GM21367 (cell line): ENCODE data around the gene SLC28A2.
"Not testable (repeated sequence)": the region's sequence is repeated elsewhere in the genome, so short reads cannot be mapped to it uniquely, and the experiment has no call there.

Source experiments
- ATAC-seq: cut with Tn5 transposase; IDR thresholded peaks from one replicate; pipeline ENCODE4 v1.9.1; 2021; ENCODE audit not compliant: unreplicated experiment

The SLC28A2 gene

DNA sequence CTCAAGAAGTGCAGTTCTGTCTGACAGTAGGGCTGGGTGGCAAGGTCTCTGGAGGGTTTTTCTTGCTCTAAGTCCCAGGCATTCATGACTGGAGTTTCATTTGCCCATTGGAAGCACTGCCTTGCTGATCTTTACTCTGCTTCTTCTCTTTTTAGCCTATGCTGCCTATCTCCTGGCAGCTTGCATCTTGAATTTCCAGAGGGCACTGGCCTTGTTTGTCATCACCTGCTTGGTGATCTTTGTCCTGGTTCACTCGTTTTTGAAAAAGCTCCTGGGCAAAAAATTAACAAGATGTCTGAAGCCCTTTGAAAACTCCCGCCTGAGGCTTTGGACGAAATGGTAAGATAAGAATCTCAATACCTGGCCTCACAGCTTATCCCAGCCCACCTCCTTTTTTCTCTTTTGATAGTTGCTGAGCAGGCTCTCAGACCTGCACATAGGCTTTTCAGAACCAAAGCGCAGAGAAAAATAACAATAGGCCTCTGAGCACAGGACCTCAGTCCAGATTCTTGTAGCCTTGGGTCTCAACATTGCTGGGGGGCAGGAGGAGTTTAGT, 10.9 kb downstream of the SLC28A2 start:
- no peak for ATAC-seq

DNA sequence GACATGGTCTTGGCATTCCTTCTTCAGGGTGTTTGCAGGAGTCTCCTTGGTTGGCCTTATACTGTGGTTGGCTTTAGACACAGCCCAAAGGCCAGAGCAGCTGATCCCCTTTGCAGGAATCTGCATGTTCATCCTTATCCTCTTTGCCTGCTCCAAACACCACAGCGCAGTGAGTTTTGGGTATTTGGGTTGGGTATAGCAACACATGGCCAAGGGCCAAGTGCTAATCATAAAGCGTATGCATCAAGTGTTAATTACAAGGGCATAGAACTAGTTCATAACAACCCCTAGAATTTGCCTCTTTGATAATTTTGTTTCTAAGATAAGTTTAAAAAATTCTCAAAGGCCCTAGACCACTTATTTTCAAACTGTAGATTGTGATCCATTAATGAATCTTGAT, 11.8 kb downstream of the SLC28A2 start:
- ATAC-seq = no peak

DNA sequence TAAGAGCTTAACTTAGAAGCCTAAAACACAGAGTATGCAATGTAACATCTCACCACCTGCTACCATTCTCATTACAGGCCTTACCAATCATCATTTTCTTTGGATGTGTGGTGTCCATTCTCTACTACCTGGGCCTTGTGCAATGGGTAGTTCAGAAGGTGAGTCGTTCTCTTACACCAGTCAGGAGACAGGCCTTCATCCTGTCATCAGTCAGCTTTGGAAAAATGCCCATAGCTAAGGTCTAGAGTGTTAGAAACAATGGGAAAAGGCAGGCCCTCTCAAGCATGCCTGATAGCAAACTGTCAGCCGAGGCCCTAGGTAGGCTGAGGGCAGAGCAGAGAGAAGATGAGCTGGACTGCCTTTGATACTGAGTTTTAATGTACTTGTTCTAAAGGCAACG, 13.5 kb downstream of the SLC28A2 start:
- no peak for ATAC-seq

DNA sequence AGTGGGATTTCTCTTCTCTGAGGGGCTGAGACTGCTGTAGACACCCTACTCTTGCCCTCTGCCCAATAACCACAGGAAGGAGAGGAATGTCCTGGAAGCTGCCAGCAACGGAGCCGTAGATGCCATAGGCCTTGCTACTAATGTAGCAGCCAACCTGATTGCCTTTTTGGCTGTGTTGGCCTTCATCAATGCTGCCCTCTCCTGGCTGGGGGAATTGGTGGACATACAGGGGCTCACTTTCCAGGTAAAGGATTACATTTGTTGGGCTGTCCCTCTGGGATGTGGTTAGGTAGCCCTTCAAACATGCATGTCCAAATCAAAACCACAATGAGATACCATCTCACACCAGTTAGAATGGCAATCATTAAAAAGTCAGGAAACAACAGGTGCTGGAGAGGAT, 16.1 kb downstream of the SLC28A2 start:
- no peak for ATAC-seq

DNA sequence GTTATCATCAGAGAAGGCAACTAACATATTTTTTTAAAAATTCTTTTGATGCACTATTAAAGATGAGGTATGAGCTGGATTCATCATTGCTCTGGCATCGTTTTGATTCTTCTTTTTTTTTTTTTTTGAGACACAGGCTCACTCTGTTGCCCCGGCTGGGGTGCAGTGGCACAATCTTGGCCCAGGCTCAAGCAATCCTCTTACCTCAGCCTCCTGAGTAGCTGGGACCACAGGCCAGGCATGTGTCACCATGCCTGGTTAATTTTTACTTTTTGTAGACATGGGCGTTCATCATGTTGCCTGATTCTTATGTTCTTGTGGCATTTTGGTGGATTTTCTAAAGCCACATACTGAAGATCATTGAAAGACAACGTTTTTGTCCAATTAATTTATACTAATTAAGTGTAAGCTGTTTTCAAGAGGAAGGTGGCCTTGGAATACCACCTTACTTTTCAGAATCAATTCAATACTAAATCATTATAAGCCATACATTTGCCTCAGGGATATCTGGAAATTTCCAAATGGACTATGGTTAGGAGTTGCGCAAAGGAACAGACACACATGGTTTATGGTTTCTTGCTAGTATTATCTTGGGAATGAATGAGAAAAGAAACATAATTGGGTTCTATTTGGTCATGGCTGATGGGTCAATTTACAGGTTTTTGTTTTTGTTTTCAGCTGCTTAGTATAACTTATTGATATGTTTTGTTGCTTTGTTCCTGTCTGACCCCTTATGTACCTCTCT, 22.8 kb downstream of the SLC28A2 start:
- no peak for ATAC-seq

DNA sequence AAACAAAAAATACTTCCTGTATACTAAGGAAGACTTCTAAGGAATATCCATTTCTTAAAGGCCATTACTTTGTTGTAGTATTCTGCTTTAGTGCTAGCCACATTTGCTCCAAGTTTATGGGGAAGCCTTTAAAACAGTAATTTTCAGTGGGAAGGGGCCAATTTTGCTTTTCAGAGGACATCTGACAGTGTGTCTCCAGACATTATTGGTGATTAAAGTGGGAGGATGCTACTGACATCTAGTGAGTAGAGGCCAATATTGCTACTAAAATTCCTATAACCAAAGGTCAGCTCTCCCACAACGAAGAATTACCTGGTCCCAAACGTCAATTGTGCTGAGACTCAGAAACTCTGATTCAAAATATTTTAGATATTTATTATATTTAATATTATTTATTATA, 24.8 kb downstream of the SLC28A2 start:
- ATAC-seq = no peak

DNA sequence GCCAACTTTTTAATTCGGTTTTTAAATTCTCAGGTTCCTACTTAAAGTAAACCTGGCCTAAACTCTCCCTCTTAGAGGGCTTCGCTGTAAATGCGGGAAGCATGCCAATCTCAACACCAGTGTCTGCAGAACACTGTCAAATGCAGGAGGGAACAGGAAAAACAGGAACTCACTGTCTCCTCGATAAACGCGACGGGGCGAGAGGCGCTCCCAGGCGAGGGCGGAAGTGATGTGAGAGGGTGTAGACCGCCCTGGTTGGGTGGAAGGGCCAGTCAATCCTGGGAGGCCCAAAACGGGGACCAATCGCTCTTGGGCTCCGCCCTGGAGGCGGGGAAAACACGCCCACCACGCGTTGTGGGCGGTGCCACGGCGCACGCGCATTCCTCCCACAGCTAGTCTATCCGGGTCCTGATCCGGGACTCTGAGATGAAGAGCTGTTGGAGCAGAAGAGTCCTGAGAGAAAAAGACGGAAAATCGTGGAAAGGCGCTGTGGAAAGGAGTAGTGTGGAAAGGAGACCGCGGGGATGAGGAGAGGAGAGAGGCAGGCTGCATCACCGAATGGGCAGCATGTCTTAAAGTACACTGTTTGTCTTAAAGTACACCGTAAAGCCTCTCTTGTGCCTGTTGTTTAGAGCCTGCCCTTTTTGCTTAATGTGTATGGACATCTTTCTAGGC, 27.1 kb downstream of the SLC28A2 start:
- peak; percentile 97 for ATAC-seq

DNA sequence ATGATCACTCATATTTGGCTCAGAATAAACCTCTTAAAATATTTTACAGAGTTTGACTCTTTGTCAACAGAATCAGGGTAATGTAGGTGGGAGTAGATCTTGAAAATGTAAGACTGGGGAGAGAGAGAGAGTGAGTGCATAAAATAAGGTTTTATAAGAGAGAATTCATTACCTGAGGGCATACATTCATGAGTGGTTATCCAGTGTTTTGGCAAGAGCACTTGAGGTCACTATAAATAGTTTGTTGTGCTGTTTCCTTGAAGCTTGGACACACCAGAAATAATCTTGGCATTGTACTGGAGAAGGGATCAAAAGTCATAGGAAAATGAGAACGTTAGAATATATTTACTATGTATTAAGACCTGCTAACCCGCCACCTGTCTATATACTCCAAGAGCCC, 33.4 kb downstream of the SLC28A2 start:
- ATAC-seq = no peak

DNA sequence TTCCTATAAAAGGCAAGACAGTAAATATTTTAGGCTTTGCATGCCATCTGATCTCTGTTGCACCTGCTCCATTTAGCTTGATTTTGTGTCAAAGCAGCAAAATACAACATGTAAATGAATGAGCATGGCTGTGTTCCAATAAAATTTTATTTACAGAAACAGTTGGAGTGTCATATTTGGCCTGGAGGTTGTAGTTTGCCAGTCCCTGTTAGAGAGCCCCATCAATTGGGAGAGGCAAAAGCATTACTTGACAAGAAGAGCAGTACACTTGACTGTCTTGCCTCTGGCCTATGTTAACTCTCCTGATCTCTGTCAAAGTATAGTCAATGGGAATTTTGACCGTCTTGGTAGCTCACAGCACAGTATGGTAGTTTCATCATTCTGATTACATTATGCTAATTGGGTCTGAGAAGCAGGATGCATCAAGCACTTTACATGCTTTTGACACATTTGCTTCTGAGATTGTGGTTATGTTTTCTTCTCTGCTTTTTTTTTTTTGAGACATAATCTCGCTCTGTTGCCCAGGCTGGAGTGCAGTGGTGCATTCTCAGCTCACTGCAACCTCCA, 35.4 kb downstream of the SLC28A2 start:
- no peak for ATAC-seq

DNA sequence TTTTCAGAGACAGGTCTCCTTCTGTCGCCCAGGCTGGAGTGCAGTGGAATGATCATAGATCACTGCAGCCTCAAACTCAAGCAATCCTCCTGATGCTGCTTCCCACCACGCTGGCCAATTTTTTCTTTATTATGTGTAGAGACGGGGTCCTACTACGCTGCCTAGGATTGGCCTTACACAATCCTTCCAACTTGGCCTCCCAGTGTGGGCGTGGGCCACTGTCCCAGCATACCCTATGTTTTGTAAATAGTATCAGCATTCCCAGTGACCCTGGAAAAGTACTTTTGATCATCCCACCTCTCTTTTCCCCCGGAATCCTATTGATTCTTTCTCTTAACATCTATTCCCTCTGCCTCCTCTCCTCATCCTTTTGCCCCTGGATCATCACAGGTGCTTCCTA, 36.9 kb downstream of the SLC28A2 start:
- ATAC-seq = no peak

DNA sequence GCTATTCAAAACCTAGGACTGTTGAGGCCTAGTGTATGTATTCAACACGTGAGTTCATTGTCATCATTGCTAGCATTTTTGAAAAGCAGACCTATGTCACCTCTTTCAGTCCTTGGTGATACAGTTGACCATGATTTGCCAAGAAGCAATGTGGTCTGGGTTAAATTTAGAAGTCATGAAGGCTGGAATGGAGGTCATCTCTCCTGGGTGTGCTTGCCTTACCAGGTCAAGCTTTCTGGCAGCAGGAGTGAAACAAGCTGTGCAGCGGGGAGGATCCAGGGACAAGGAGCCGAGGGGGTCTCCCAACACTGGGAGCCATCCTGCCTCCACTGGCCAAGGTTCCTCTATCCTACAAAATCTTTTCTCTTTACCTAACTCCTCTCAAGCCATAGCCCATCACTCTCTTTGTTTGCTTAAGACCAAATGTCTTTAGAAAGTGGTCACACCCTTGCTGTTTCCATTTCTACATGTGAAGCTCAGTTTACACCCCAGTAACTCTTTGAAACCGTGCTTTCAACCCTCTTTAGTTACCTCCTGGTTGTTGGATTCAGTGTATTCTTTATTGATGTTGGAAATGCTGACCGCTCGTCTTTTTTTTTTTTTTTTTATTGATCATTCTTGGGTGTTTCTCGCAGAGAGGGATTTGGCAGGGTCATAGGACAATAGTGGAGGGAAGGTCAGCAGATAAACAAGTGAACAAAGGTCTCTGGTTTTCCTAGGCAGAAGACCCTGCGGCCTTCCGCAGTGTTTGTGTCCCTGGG, 40.0 kb downstream of the SLC28A2 start:
- ATAC-seq = no peak

DNA sequence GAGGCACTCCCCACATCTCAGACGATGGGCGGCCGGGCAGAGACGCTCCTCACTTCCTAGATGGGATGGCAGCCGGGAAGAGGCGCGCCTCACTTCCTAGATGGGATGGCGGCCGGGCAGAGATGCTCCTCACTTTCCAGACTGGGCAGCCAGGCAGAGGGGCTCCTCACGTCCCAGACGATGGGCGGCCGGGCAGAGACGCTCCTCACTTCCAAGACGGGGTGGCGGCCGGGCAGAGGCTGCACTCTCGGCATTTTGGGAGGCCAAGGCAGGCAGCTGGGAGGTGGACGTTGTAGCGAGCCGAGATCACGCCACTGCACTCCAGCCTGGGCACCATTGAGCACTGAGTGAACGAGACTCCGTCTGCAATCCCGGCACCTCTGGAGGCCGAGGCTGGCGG, 41.3 kb downstream of the SLC28A2 start:
- not testable (repeated sequence) for ATAC-seq

DNA sequence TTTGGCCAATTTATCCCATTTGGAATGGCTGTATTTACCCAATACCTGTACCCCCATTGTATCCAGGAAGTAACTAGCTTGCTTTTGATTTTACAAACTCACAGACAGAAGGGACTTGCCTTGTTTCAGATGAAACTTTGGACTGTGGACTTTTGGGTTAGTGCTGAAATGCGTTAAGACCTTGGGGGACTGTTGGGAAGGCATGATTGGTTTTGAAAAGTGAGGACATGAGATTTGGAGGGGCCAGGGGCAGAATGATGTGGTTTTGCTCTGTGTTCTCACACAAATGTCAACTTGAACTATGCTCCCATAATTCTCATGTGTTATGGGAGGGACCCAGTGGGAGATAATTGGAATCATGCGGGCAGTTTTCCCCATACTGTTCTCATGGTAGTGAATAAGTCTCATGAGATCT, 46.9 kb downstream of the SLC28A2 start:
- ATAC-seq = not testable (repeated sequence)

DNA sequence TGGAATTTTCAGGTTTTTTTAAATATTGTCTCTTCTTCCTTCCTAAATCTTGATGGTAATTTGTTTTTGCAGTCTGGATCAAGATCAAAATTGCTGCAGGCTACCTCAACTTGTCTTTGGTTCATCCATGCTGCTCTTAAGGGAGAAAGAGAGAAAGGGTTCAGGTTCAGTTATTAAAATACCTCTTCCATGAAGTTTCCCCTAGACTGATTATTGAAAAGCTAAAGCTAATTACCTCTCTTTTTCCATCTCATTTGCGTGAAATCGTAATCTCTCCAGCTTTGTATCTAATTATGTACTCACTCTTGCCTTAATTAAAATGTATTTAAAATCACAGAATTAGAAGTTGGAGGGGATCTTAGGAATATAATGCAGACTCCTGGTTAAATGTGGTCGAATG, 52.7 kb downstream of the SLC28A2 start:
- no peak for ATAC-seq

DNA sequence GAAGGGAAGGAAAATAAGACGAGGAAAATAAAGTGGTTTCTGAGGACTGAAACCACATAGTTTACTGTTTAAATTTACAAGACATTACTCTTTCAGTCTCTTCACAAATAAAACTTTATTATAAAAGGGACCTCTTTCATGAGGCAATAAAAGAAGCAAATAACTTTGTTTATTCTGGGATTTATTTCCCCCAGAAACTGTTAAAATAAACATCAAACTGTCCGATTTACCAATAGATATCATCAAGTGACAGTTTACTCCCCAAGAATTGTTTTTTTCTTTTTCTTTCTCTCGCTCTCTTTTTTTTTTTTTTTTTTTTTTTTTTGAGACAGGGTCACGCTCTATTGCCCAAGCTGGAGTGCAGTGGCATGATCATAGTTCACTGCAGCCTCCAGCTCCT, 54.1 kb downstream of the SLC28A2 start:
- no peak for ATAC-seq

DNA sequence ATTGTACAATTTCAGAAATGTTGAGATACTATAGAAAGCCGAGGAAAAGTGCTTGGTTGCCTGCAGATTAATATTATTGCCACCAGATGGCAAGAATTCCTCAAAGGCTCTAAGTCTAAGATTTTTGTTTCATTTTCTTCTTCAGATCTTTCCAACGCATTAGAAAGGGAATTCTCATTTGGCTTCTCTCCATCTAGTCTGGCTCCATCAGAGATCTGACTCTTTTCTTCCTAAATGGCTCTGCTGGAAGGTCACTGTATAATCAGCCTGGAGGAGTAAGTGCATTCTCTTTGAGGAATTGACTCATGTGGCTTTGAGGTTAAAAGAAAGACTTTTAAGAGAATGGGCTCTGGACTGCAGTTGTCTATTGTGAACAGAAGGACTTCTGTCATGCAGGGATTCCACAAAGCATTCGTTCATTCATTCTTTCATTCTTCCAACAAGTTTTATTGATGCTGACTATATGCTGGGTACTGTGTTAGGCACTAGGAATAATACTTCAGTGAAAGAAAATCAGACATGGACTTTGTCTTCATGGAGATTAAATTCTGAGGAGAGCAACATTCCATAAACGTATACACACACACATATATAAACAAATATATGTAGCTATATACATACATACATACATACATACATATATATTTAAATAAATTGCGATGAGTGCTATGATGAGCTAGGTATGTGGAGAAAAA, 55.3 kb downstream of the SLC28A2 start:
- no peak for ATAC-seq

DNA sequence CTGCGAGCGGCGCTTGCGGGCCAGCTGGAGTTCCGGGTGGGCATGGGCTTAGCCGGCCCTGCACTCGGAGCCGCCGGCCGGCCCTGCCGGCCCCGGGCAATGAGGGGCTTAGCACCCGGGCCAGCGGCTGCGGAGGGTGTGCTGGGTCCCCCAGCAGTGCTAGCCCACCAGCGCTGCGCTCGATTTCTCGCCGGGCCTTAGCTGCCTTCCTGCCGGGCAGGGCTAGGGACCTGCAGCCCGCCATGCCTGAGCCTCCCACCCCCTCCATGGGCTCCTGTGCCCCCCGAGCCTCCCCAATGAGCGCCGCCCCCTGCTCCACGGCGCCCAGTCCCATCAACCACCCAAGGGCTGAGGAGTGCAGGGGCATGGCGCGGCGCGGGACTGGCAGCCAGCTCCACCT, 62.1 kb downstream of the SLC28A2 start:
- ATAC-seq = not testable (repeated sequence)

DNA sequence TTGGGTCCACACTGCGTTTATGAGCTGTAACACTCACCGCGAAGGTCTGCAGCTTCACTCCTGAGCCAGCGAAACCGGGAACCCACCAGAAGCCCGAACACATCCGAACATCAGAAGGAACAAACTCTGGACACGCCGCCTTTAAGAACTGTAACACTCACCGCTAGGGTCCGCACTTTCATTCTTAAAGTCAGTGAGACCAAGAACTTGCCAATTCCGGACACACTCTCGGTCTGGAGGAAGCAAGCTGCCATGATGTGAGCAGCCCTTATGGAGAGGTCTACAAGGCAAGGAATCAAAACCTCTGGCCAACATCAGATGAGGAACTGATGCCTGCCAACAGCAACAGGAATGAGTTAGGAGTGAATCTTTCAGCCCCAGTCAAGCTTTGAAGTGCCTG, 62.9 kb downstream of the SLC28A2 start:
- ATAC-seq = no peak

DNA sequence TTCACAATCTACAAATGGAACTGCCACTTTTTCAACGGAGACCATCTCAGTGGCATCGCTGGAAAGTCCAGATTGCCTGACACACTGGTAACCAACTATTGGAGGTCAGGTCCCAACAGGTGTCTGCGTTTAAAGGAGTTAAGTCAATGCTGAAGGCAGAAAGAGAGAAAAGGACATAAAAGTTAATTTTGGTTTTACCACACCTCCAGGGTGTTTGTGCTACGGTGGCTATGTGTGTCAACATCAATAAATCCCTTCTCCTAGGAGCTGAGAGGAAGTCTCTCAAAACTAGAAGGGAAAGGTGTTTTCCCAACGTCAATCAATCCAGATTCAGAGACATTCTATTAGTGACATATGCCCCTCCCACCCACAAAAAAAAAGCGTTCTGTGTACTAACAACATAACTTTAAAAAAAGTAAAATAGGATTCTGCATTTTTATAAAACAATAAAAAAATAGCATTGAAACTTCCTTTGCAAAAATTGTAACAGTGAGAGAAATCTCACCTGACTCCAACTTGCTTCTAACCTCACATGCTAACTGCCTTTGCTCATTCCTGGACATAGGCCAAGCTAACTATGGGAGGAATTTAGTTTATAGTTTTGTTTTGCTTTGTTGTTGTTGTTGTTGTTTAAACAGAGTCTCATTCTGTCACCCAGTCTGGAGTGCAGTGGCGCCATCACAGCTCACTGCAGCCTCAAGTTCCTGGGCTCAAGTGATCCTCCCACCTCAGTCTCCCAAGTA, 67.6 kb downstream of the SLC28A2 start:
- no peak for ATAC-seq

DNA sequence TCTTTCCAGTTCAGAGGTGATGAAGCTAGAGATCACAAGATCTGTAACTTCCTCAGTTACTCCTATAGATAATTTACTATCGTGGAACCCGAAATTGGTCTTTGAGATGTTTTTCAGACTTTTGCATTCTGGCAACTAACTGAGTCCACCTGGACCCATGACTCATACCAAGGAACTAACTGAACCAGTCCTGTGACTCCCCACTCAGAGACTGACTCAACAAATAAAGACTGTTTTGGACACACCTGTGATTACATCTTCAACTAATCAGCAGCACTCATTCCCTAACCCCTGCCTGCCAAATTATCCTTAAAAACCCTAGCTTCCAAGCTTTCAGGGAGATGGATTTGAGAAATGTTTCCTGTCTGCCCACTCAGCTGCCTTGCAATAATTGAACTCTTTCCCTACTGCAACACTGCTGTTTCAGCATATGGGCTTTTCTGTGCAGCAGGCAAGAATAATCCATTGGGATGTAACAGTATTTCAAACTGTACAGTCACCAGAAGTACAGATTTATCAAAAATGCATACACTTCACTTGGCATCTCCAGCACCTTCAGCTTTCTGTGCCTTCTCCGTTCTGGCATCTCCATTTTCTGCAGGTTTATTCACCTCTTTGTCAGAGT, 68.7 kb downstream of the SLC28A2 start:
- no peak for ATAC-seq
